ENCODE results near the gene NLRC5.

The NLRC5 gene, protein sequence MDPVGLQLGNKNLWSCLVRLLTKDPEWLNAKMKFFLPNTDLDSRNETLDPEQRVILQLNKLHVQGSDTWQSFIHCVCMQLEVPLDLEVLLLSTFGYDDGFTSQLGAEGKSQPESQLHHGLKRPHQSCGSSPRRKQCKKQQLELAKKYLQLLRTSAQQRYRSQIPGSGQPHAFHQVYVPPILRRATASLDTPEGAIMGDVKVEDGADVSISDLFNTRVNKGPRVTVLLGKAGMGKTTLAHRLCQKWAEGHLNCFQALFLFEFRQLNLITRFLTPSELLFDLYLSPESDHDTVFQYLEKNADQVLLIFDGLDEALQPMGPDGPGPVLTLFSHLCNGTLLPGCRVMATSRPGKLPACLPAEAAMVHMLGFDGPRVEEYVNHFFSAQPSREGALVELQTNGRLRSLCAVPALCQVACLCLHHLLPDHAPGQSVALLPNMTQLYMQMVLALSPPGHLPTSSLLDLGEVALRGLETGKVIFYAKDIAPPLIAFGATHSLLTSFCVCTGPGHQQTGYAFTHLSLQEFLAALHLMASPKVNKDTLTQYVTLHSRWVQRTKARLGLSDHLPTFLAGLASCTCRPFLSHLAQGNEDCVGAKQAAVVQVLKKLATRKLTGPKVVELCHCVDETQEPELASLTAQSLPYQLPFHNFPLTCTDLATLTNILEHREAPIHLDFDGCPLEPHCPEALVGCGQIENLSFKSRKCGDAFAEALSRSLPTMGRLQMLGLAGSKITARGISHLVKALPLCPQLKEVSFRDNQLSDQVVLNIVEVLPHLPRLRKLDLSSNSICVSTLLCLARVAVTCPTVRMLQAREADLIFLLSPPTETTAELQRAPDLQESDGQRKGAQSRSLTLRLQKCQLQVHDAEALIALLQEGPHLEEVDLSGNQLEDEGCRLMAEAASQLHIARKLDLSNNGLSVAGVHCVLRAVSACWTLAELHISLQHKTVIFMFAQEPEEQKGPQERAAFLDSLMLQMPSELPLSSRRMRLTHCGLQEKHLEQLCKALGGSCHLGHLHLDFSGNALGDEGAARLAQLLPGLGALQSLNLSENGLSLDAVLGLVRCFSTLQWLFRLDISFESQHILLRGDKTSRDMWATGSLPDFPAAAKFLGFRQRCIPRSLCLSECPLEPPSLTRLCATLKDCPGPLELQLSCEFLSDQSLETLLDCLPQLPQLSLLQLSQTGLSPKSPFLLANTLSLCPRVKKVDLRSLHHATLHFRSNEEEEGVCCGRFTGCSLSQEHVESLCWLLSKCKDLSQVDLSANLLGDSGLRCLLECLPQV (N-terminal part only)

DNA sequence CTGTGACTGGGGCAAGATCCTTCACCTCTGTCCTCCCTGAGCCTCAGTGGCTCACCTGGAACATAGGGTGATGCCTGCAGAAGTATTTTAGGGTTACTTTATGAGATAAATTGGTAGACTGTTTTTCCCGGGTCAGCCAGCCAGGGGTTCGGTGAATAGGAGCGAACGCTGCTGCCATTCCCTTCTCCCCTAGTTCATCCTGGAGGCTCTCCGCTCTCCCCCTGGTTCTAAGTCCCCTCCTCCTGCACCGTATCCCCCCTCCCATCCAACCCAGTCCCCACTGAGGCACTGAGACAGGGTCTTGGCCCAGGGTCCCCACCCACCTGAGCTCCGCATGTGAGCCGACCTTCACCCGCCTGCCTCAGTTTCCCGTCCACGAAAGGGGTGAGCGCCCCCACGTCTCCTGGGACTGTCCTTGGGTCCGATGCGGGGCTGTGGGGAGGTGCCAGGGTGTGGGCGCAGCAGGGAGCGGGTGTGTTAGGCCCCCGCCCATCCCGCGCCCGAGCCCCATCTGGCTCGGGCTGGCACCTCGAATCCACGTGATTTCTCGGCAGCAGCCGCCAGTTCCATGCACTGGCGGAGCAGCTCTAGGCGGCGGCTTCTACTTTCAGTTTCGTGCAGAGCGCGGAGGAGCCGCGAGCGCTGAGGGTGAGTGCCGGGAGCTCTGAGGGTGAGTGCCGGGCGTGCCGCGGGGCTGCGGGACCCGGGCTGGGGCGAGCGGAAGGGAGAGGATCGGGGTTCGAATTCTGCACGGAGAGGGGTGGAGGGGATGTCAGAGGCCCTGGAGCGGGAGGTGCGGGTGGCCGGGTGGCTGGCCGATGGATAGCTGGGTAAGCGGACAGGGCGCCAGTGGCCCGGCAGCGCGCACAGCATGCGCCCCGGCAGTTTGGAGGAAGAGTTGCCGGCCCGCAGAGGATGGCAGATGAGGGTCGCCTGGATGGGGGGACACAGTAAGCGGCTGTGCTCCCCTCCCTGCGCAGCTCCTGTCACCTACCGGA is at the start of gene NLRC5:
TSS of gene NLRC5 (plus strand) at position 610 of the 998 bp plus-strand sequence. CDS start 31,156 bp downstream, outside the sequence.
- TF ChIP-seq, protein P1, sequence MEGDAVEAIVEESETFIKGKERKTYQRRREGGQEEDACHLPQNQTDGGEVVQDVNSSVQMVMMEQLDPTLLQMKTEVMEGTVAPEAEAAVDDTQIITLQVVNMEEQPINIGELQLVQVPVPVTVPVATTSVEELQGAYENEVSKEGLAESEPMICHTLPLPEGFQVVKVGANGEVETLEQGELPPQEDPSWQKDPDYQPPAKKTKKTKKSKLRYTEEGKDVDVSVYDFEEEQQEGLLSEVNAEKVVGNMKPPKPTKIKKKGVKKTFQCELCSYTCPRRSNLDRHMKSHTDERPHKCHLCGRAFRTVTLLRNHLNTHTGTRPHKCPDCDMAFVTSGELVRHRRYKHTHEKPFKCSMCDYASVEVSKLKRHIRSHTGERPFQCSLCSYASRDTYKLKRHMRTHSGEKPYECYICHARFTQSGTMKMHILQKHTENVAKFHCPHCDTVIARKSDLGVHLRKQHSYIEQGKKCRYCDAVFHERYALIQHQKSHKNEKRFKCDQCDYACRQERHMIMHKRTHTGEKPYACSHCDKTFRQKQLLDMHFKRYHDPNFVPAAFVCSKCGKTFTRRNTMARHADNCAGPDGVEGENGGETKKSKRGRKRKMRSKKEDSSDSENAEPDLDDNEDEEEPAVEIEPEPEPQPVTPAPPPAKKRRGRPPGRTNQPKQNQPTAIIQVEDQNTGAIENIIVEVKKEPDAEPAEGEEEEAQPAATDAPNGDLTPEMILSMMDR (IDR thresholded peaks at IDR 0.05), result no peak

DNA sequence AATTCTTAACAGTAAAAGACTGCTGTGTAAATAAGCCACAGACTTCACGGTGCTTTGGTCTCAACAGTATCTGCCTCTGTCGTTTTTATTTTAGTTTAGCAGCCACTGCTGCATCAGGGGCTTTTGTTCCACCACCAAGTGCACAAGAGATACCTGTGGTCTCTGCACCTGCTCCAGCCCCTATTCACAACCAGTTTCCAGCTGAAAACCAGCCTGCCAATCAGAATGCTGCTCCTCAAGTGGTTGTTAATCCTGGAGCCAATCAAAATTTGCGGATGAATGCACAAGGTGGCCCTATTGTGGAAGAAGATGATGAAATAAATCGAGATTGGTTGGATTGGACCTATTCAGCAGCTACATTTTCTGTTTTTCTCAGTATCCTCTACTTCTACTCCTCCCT is 49.6 kb upstream of the NLRC5 start:
- TF ChIP-seq, protein P1 (IDR thresholded peaks at IDR 0.05), result no peak

- TF ChIP-seq, protein P1 (IDR thresholded peaks at IDR 0.05), result no peak
Measured at GRCh38 chr16:56941092-56941491, 48.3 kb upstream of the NLRC5 start.

DNA sequence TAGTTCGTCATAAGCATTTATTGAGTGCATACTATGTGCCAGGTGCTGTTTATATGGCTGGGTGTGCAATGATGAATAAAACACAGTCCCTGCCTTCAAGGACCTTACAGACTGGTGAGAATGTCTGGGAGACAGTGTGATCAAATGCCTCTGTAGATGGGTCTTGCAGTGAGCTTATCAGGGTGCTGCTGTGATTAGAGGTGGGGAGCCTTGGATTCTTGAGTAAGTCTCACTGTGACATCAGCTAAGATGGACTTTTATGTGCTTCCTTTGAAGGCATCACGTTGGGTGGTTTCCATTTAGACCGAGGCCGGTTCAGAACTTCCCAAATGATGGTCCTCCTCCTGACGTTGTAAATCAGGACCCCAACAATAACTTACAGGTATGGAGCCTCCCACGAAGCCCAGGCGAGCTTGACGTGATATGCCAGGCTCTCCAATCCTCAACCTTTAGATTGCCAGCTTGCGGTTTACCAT is 47.5 kb upstream of the NLRC5 start:
- TF ChIP-seq, protein P1 (IDR thresholded peaks at IDR 0.05), result no peak

- TF ChIP-seq, protein P1 (IDR thresholded peaks at IDR 0.05), result no peak
Measured at GRCh38 chr16:56943761-56944375, 45.5 kb upstream of the NLRC5 start.

GRCh38 chr16:56944954-56945839 is 44.2 kb upstream of the NLRC5 start:
- TF ChIP-seq, protein P1 (IDR thresholded peaks at IDR 0.05), result no peak
